ENCODE results near the gene TM7SF2.

Gene TM7SF2

DNA sequence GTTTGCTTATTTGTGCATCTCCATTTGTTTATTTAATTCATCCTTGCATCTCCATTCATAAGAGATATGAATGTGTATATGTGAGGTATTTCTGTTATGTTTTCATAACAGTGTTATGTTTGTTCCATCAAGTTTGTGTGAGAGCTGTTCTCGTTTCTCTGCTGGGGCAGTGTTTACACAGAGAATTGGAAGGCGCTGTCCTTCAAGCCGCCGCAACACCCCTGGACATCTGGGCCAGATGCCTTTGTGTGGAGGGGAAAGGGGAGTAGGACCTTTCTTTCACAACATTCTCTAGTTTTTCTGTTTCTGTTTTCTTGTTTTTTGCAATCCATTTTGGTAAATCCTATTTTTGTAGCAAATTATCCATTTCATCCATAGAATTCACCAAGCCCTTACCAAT lies 7.0 kb upstream of the TM7SF2 start:
- Histone ChIP-seq H3K4me1 (ENCODE audit: low read length) (no peaks in the 10 kb centered on the region), H3K79me2 (ENCODE audit: low read length) (peaks cover 61% of the 10 kb centered on the region), H3F3A (ENCODE audit: insufficient read depth, low read length) (peaks cover 2% of the 10 kb centered on the region), H3K27ac (ENCODE audit: low read length) (no peak overlapping the region), H3K4me3 (ENCODE audit: low read length) (no peak overlapping the region), H3K27me3 (replicated peaks; ENCODE audit: insufficient read depth, low read length) (no peaks in the 10 kb centered on the region), H3K9ac (ENCODE audit: low read length) (no peak overlapping the region), H3K9me3 (replicated peaks; ENCODE audit: insufficient read depth, low read length) (no peaks in the 10 kb centered on the region), H4K20me1 (ENCODE audit: insufficient read depth, low read length) (no peaks in the 10 kb centered on the region), H3K36me3 (replicated peaks; ENCODE audit: insufficient read depth, low read length) (no peaks in the 10 kb centered on the region), H3K4me2 (ENCODE audit: low read depth, low read length) (no peak overlapping the region), H3K9me2 (replicated peaks; ENCODE audit: insufficient read depth, low read length) (no peaks in the 10 kb centered on the region), H2AFZ (ENCODE audit: low read length) (no peak overlapping the region)
- DNase-seq = no peak
- no peak for TF ChIP-seq EZH2phosphoT487 (IDR thresholded peaks at IDR 0.05; ENCODE audit: low read length)
- no peak for TF ChIP-seq EZH2 (optimal IDR thresholded peaks at IDR 0.05; ENCODE audit: low read depth, low read length)
- TF ChIP-seq, protein P1, sequence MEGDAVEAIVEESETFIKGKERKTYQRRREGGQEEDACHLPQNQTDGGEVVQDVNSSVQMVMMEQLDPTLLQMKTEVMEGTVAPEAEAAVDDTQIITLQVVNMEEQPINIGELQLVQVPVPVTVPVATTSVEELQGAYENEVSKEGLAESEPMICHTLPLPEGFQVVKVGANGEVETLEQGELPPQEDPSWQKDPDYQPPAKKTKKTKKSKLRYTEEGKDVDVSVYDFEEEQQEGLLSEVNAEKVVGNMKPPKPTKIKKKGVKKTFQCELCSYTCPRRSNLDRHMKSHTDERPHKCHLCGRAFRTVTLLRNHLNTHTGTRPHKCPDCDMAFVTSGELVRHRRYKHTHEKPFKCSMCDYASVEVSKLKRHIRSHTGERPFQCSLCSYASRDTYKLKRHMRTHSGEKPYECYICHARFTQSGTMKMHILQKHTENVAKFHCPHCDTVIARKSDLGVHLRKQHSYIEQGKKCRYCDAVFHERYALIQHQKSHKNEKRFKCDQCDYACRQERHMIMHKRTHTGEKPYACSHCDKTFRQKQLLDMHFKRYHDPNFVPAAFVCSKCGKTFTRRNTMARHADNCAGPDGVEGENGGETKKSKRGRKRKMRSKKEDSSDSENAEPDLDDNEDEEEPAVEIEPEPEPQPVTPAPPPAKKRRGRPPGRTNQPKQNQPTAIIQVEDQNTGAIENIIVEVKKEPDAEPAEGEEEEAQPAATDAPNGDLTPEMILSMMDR (IDR thresholded peaks at IDR 0.05; ENCODE audit: low read length) = no peak

DNA sequence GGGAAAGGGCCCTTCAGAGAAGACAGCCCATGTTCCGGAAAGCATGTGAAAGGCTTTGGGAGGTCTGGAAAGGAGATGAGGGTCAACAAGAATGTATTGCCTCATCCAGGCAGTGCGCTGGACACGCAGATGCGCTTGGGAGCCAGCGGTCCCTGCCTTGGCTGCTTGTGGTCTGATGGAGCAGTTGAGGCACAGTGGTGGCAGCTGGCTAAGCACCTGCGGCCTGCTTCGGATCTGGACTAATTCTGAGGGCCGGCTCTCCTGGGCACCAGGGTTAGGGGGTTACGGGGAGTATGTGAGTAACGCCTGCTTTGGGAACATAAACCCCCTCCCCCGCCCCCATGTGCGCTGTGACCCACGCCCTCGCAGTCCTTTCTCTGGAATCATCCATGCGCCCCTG lies 4.6 kb upstream of the TM7SF2 start:
- H3K9ac ChIP-seq (ENCODE audit: low read length) = no peak overlapping the region

DNA sequence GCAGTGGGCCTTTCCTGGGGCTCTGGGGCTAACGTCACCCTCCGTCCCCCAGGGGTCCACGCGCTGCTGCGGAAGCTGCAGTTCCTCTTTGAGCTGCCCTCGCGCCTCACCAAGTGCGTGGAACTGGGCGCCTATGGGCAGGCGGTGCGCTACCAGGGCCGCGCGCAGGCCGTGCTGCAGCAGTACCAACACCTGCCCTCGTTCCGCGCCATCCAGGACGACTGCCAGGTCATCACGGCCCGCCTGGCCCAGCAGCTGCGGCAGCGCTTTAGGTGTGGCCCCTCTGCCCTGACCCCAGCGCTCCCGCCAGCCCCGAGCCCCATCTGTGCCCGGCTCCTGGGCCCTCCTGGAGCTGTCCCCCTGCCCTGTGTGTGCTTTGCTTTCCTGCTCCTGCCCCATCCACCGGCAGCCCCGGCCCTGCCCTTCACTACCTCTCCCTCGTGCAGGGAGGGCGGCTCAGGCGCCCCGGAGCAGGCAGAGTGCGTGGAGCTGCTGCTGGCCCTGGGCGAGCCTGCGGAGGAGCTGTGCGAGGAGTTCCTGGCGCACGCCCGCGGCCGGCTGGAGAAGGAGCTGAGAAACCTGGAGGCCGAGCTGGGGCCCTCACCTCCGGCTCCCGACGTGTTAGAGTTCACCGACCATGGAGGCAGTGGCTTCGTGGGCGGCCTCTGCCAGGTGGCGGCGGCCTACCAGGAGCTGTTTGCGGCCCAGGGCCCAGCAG lies 3.8 kb upstream of the TM7SF2 start:
- no peaks in the 10 kb centered on the region for H3K27me3 ChIP-seq (replicated peaks; ENCODE audit: insufficient read depth, low read length)
- H3K9ac ChIP-seq (ENCODE audit: low read length) = no peak overlapping the region
- TF ChIP-seq EZH2 (optimal IDR thresholded peaks at IDR 0.05; ENCODE audit: low read depth, low read length) (no peak), EZH2phosphoT487 (IDR thresholded peaks at IDR 0.05; ENCODE audit: low read length) (no peak)
- TF ChIP-seq, protein P1 (IDR thresholded peaks at IDR 0.05; ENCODE audit: low read length) = no peak
- H3K36me3 ChIP-seq (replicated peaks; ENCODE audit: insufficient read depth, low read length) = no peaks in the 10 kb centered on the region
- H3K9me3 ChIP-seq (replicated peaks; ENCODE audit: insufficient read depth, low read length) = no peaks in the 10 kb centered on the region
- H3K79me2 ChIP-seq (ENCODE audit: low read length) = peaks cover 35% of the 10 kb centered on the region
- no peaks in the 10 kb centered on the region for H4K20me1 ChIP-seq (ENCODE audit: insufficient read depth, low read length)
- H3K27ac ChIP-seq (ENCODE audit: low read length) = no peak overlapping the region
- no peak overlapping the region for H2AFZ ChIP-seq (ENCODE audit: low read length)
- H3K9me2 ChIP-seq (replicated peaks; ENCODE audit: insufficient read depth, low read length) = no peaks in the 10 kb centered on the region
- no peak overlapping the region for H3K4me3 ChIP-seq (ENCODE audit: low read length)
- peaks cover 13% of the 10 kb centered on the region for H3K4me1 ChIP-seq (ENCODE audit: low read length)
- no peak overlapping the region for H3K4me2 ChIP-seq (ENCODE audit: low read depth, low read length)
- DNase-seq = no peak
- H3F3A ChIP-seq (ENCODE audit: insufficient read depth, low read length) = peaks cover 13% of the 10 kb centered on the region

More for the DNA sequence above, 4.6 kb upstream of the TM7SF2 start:
- Histone ChIP-seq H3K36me3 (replicated peaks; ENCODE audit: insufficient read depth, low read length) (no peaks in the 10 kb centered on the region), H3K27ac (ENCODE audit: low read length) (no peak overlapping the region), H2AFZ (ENCODE audit: low read length) (no peak overlapping the region), H3K4me1 (ENCODE audit: low read length) (peaks cover 12% of the 10 kb centered on the region), H4K20me1 (ENCODE audit: insufficient read depth, low read length) (no peaks in the 10 kb centered on the region), H3K9me2 (replicated peaks; ENCODE audit: insufficient read depth, low read length) (no peaks in the 10 kb centered on the region), H3K9me3 (replicated peaks; ENCODE audit: insufficient read depth, low read length) (no peaks in the 10 kb centered on the region), H3F3A (ENCODE audit: insufficient read depth, low read length) (peaks cover 13% of the 10 kb centered on the region), H3K4me2 (ENCODE audit: low read depth, low read length) (no peak overlapping the region), H3K79me2 (ENCODE audit: low read length) (peaks cover 44% of the 10 kb centered on the region), H3K27me3 (replicated peaks; ENCODE audit: insufficient read depth, low read length) (no peaks in the 10 kb centered on the region), H3K4me3 (ENCODE audit: low read length) (no peak overlapping the region)
- no peak for TF ChIP-seq EZH2phosphoT487 (IDR thresholded peaks at IDR 0.05; ENCODE audit: low read length)
- TF ChIP-seq, protein P1 (IDR thresholded peaks at IDR 0.05; ENCODE audit: low read length) = no peak
- TF ChIP-seq EZH2 (optimal IDR thresholded peaks at IDR 0.05; ENCODE audit: low read depth, low read length) = no peak
- no peak for DNase-seq

All from MM.1S (cell line).